K562 (cell line): ENCODE measurements around the gene IDI2. TPM values are rescaled to one million over a fixed set of nuclear protein-coding genes. Genes with fewer than 3 reads are reported as not detected.

Experiments
- ATAC-seq: fragments of 200-7000 bp; cut with Tn5 transposase; 3 replicates; pipeline ENCODE4 v1.9.1; 2020; ENCODE audit warnings: moderate library complexity
- BruUV-seq: library from RNA; stranded (reverse); fragments of 400-500 nt; replicated peaks from 2 replicates; lab custom pipeline; 2021; lab: Mats Ljungman, UMichigan
- CTCF ChIA-PET: fragments of 300-600 bp; formaldehyde crosslinking; extraction: SDS; loops from one replicate; lab custom pipeline; 2021; ENCODE audit warnings: low intra/inter-chr PET ratio; lab: Yijun Ruan, JAX
- POLR2A ChIA-PET: fragments of 300-600, 350-650 bp; sonication (Branson Sonifier 250); formaldehyde crosslinking; extraction: SDS; loops from one replicate; lab custom pipeline; 2021; ENCODE audit warnings: antibody characterized with exemption, inconsistent platforms; lab: Yijun Ruan, JAX
- DNase-seq, 4 experiments: peaks; one replicate each; pipeline versions ENCODE4 v3.0.0 to v3.0.0-alpha.2; 2011 to 2018; ENCODE audit warnings: low spot score in 3 of 4, mixed read lengths in 3 of 4; ENCODE audit errors: extremely low read depth in 1 of 4
- FAIRE-seq: peaks from 2 replicates; lab custom pipeline; 2011; peaks lifted over from hg19 to GRCh38; lab: Jason Lieb, UNC
- H2AFZ ChIP-seq: 2 replicates; pipeline ENCODE4 v1.6.0; 2011; ENCODE audit warnings: low read depth, low read length, control low read depth, inconsistent platforms
- H3K27ac ChIP-seq: fragments of 200-600 bp; 3 replicates; pipeline ENCODE4 v1.8.0; 2011; ENCODE audit warnings: low read depth, mild to moderate bottlenecking, control low read depth, inconsistent platforms, low read length, moderate library complexity, mixed read lengths; ENCODE audit errors: extremely low read depth
- H3K27me3 ChIP-seq, 2 experiments: fragments of 300-600 bp in 1 of 2; 2 replicates in 1 of 2; 3 replicates in 1 of 2; pipeline versions ENCODE4 v1.6.0 to v1.8.0; 2011; ENCODE audit warnings: inconsistent platforms in 2 of 2, low read length in 2 of 2, mild to moderate bottlenecking in 1 of 2, mixed read lengths in 1 of 2, moderate library complexity in 1 of 2; ENCODE audit not compliant: control insufficient read depth in 2 of 2, insufficient read depth in 2 of 2
- H3K36me3 ChIP-seq: fragments of 300-600 bp; 3 replicates; pipeline ENCODE4 v1.8.0; 2011; ENCODE audit warnings: mild to moderate bottlenecking, low read length, inconsistent platforms; ENCODE audit not compliant: control insufficient read depth, insufficient read depth
- H3K4me1 ChIP-seq, 2 experiments: fragments of 200-600 bp in 1 of 2; replicated peaks in 1 of 2; 2 replicates in 1 of 2; 3 replicates in 1 of 2; pipeline versions ENCODE4 v1.5.1 to v1.8.0; 2011; ENCODE audit warnings: inconsistent platforms in 2 of 2, low read length in 2 of 2, mild to moderate bottlenecking in 1 of 2, mixed read lengths in 1 of 2, moderate library complexity in 1 of 2; ENCODE audit not compliant: control insufficient read depth in 2 of 2, insufficient read depth in 2 of 2
- H3K4me2 ChIP-seq: 2 replicates; pipeline ENCODE4 v1.6.1; 2011; ENCODE audit warnings: low read length, control low read depth, inconsistent platforms, mixed read lengths; ENCODE audit not compliant: insufficient read depth
- H3K4me3 ChIP-seq: fragments of 200-600 bp; sonication (generic), shearing (Covaris generic); 2 replicates; pipeline ENCODE4 v1.5.1; 2016; ENCODE audit warnings: control low read depth, inconsistent platforms
- H3K79me2 ChIP-seq: fragments of 200-600 bp; 3 replicates; pipeline ENCODE4 v1.8.0; 2011; ENCODE audit warnings: low read length, inconsistent platforms; ENCODE audit not compliant: control insufficient read depth, insufficient read depth
- H3K9ac ChIP-seq, 2 experiments: 2 replicates each; pipeline versions ENCODE4 v1.6.0 to v1.6.1; 2011; ENCODE audit warnings: low read depth in 2 of 2, low read length in 2 of 2, control low read depth in 1 of 2, inconsistent platforms in 1 of 2, mild to moderate bottlenecking in 1 of 2, mixed read lengths in 1 of 2; ENCODE audit not compliant: insufficient read depth in 1 of 2
- H3K9me1 ChIP-seq: one replicate; pipeline ENCODE4 v1.6.0; 2011; ENCODE audit warnings: inconsistent platforms, mild to moderate bottlenecking, low read length, moderate library complexity; ENCODE audit not compliant: control insufficient read depth, insufficient read depth
- H3K9me3 ChIP-seq: replicated peaks from 2 replicates; pipeline ENCODE4 v1.5.1; 2011; ENCODE audit warnings: low read depth, low read length, inconsistent platforms; ENCODE audit not compliant: control insufficient read depth, insufficient read depth
- H4K20me1 ChIP-seq: replicated peaks from 2 replicates; pipeline ENCODE4 v1.6.1; 2011; ENCODE audit warnings: low read length, inconsistent platforms, mixed read lengths; ENCODE audit not compliant: control insufficient read depth, insufficient read depth
- CCAR2 ChIP-seq: fragments of 200-400 bp; formaldehyde crosslinking; IDR thresholded peaks from 2 replicates; pipeline ENCODE4 v1.6.1; 2017; ENCODE audit warnings: mild to moderate bottlenecking, low read depth, low read length
- CREM ChIP-seq: IDR thresholded peaks from 2 replicates; pipeline ENCODE4 v1.6.1; 2014; ENCODE audit warnings: antibody characterized with exemption, low read depth
- HSF4 ChIP-seq: fragments of 250-450 bp; sonication (Bioruptor Pico); IDR thresholded peaks from 2 replicates; pipeline ENCODE4 v2.1.2; 2022; ENCODE audit warnings: mild to moderate bottlenecking, moderate library complexity, borderline replicate concordance
- NCOA6 ChIP-seq: fragments of 450-650 bp; IDR thresholded peaks from 2 replicates; pipeline ENCODE4 v1.6.1; 2017; ENCODE audit warnings: mild to moderate bottlenecking
- SAFB2 ChIP-seq: fragments of 200-400 bp; formaldehyde crosslinking; IDR thresholded peaks from 2 replicates; pipeline ENCODE4 v1.6.1; 2018; ENCODE audit warnings: borderline replicate concordance, low read length, low read depth, moderate library complexity; ENCODE audit not compliant: severe bottlenecking
- ZNF212 ChIP-seq: fragments of 450-650 bp; formaldehyde crosslinking; IDR thresholded peaks from 2 replicates; pipeline ENCODE4 v1.4.0; 2020; ENCODE audit warnings: mild to moderate bottlenecking
- WGBS: fragments of 100-300 bp; shearing (Covaris generic); methylation state at CpG from one replicate; pipeline ENCODE4 v1.1.6; 2016; ENCODE audit warnings: low coverage, mixed read lengths; ENCODE audit not compliant: insufficient coverage; ENCODE audit errors: missing lambda C conversion rate; 5-methylcytosine and 5-hydroxymethylcytosine counted together
- in situ Hi-C: fragments of 300-500 bp; cut with MboI; formaldehyde crosslinking; loops from 4 replicates; pipeline ENCODE4 v1.15.0; 2018; ENCODE audit warnings: inconsistent platforms, mixed read lengths
- intact Hi-C: fragments of 100-400 bp; cut with micrococcal nuclease; formaldehyde crosslinking; loops from 2 replicates; pipeline ENCODE4 v1.14.2; 2022
- polyA plus RNA-seq, 8 experiments: library from polyadenylated mRNA; depleted of rRNA in 4 of 8; stranded (reverse) in 5 of 8; unstranded in 3 of 8; fragments of >200 nt; fragmentation: Nextera tagmentation in 2 of 8; fragmentation: Illumina TruSeq in 1 of 8; extraction: Ambion mirVana in 2 of 8; extraction: Trizol in 1 of 8; gene quantifications; 2 replicates each; pipeline versions ENCODE4 v1.2.1 to v1.2.3, GENCODE V29; 2011 to 2014; ENCODE audit warnings: inconsistent platforms in 1 of 8, missing spikeins in 1 of 8
- total RNA-seq, 7 experiments: library from RNA; depleted of rRNA in 6 of 7; stranded (reverse); fragments of >200 nt in 6 of 7; fragmentation: Illumina TruSeq in 2 of 7; extraction: Trizol in 2 of 7; gene quantifications; 2 replicates each; pipeline versions ENCODE4 v1.2.1 to v1.2.3, GENCODE V29; 2011 to 2021; ENCODE audit warnings: low replicate concordance in 1 of 7
- TF ChIP-seq, protein P1 (sequence below): fragments of 250-450 bp; sonication (Bioruptor Pico); IDR thresholded peaks from 2 replicates; pipeline ENCODE4 v1.4.0; 2020; ENCODE audit warnings: mild to moderate bottlenecking, moderate library complexity, borderline replicate concordance

IDI2 gene
- total and polyA plus RNA-seq, 9 of the 15 experiments (the other 6 are each of a cell fraction or from before 2014, with no cell fraction given) = not detected

DNA sequence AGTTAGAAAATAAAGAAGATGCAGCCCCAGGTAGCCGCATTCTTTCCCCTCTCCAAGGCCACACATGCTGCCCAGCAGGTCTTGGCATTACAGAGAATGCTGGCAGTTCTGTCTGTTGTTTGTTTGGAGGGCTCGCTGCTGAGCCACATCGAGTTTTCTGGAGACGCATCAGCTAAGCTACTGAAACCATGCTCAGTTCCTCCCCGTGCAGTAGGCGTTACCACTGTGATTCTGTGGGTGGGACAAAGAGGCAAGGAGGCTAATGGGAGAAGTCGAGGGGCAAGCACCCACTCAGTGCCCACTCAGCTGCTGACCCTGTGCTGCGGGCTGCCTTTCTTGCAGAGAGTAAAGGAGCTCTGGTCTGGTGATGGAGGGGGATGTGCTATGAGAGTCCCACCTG is 52.9 kb downstream of the IDI2 start (continued):
- TF ChIP-seq, protein P1, sequence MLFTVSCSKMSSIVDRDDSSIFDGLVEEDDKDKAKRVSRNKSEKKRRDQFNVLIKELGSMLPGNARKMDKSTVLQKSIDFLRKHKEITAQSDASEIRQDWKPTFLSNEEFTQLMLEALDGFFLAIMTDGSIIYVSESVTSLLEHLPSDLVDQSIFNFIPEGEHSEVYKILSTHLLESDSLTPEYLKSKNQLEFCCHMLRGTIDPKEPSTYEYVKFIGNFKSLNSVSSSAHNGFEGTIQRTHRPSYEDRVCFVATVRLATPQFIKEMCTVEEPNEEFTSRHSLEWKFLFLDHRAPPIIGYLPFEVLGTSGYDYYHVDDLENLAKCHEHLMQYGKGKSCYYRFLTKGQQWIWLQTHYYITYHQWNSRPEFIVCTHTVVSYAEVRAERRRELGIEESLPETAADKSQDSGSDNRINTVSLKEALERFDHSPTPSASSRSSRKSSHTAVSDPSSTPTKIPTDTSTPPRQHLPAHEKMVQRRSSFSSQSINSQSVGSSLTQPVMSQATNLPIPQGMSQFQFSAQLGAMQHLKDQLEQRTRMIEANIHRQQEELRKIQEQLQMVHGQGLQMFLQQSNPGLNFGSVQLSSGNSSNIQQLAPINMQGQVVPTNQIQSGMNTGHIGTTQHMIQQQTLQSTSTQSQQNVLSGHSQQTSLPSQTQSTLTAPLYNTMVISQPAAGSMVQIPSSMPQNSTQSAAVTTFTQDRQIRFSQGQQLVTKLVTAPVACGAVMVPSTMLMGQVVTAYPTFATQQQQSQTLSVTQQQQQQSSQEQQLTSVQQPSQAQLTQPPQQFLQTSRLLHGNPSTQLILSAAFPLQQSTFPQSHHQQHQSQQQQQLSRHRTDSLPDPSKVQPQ (CRISPR knock-in tag) = no peak
- TF ChIP-seq CCAR2 (no peak), NCOA6 (no peak), CREM (no peak), ZNF212 (CRISPR knock-in tag) (no peak)

DNA sequence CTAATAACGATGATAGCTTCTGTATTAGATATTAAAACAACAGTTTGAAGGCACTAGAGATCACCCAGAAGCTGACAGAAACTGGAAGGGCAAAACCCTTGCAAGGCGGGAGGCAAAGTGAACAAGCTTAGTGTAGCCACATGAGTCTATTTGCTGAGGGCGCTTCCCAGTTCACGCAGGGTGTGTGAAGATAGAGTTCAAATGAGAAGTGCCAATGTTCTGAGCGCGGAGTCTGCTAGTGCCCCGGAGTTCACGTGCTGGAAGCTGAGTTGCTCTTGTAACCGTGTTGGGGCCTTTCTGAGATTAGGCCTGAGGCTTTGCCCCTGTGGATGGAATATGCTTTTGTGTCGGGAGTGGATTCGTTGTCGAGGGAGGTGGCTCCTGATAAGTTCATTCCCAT is 54.0 kb downstream of the IDI2 start:
- ATAC-seq (no peak), FAIRE-seq (no peak), DNase-seq (no peak)
- H2AFZ ChIP-seq = no peak overlapping the region
- ChIA-PET POLR2A (interaction anchor here (0.9 kb wide), 2 partner anchors 14 to 17 kb away, joined by 3 to 4 read pairs; partner anchors contain the start of gene GTPBP4), CTCF (no interaction called here)
- intact Hi-C loops = no loop called here
- peaks cover 36 to 43% of the 10 kb centered on the region in 2 experiments for H3K27me3 ChIP-seq
- 0 out of 5 replicates have a peak, but pooled peaks cover 0 to 3% of the 10 kb centered on the region in 2 experiments for H3K4me1 ChIP-seq
- no peaks in the 10 kb centered on the region; the same call in 1 of the 2 replicates for H4K20me1 ChIP-seq
- TF ChIP-seq HSF4 (CRISPR knock-in tag) (no peak), SAFB2 (no peak)
- no peaks in the 10 kb centered on the region for H3K36me3 ChIP-seq
- 15% methylated on average over 12 of the region's 12 CpGs for WGBS
- in situ Hi-C loops = no loop called here
- H3K27ac ChIP-seq = no peak overlapping the region
- no peaks in the 10 kb centered on the region for H3K9me1 ChIP-seq
- no peaks in the 10 kb centered on the region for H3K79me2 ChIP-seq
- H3K4me3 ChIP-seq = no peak overlapping the region
- H3K9ac ChIP-seq = no peak overlapping the region
- peaks cover 4% of the 10 kb centered on the region for H3K9me3 ChIP-seq
- BruUV-seq = no TSS peak
- H3K4me2 ChIP-seq = no peak overlapping the region
